Stimulated activated naive CD4-positive, alpha-beta T cell treated with Interleukin-2 at 50 U/mL for 16 hours (primary cell): ENCODE measurements around the gene RPS6KL1.
"Not testable (repeated sequence)": the region's sequence is repeated elsewhere in the genome, so short reads cannot be mapped to it uniquely, and the experiment has no call there.

Experiments
- DNase-seq: peaks from one replicate; lab custom pipeline; 2025; lab: John Stamatoyannopoulos, UW

The RPS6KL1 gene

DNA sequence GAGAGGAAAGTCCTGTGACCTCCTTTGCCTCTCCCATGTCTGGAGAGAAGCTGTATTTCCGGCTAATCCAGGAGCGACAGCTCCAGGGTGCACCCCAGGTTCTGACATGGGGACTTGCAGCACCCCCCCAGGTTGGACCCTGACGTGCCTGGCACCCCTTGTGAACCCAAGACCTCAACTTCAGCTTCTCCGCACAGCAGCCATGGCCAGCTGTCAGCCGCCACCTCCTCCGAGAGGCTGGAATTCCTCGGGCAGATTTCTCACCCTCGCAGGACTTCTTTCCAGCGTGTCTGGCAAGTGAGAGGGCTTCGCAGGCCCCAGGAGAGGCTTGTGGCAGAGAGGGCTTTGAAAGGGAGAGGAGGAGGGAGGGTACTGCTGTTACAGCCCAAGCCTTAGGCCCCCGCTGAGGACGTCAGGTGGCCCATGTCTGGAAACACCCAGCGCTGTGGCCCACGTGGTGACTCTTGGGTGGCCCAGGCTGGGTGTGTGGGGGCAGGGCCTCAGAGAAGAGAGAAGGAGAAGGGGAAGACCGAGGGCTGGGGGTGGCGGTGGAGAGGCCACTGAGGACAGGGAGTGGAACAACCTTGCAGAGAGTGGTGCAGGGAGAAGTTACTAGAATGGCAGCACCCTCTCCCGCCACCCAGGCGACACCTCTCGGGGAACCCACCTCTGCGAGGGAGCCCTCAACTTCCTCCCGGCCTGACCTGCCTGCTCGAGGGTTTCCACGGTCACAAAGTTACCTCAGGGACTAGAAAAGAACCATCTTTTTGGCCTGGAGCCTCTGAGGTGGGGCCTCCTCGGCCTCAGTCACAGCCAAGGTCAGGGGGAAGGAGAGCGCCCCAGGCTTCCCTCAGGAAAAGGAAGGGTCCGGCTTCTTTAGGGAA lies 11.7 kb upstream of the RPS6KL1 start:
- DNase-seq: no peak

DNA sequence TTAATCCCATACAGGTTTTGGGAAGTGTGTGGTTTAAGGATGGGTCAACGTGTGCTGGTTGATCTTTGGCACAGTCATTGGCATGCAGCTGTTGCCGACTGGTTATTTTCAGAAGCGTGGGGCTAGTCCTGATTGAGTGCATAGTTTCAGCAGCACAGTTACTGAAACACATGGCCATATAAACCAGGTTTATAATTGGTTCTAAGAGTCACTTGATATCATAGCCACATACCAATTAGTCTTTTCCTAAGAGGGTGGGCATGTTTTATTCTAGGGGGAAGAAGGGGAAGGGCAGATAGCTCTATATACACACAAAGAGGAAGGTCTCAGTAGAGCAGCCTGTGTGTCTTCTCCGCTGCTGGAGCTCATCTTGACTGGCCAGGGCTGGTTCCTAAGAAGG lies 11.0 kb upstream of the RPS6KL1 start:
- DNase-seq: no peak

DNA sequence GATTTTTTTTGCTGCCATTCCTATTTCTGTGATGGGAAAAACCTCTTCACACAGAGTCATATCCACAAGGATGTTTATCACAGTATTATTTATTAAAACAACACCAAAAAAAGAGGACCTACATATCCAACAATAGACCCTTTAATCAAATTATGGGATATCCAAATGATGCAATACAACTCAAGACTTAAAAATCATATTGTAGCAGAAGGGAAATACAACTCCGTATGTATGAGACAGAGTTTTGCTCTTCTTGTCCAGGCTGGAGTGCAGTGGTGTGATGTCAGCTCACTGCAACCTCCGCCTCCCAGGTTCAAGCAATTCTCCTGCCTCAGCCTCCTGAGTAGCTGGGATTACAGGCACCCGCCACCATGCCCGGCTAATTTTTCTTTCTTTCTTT lies 9.9 kb upstream of the RPS6KL1 start:
- DNase-seq: not testable (repeated sequence)

DNA sequence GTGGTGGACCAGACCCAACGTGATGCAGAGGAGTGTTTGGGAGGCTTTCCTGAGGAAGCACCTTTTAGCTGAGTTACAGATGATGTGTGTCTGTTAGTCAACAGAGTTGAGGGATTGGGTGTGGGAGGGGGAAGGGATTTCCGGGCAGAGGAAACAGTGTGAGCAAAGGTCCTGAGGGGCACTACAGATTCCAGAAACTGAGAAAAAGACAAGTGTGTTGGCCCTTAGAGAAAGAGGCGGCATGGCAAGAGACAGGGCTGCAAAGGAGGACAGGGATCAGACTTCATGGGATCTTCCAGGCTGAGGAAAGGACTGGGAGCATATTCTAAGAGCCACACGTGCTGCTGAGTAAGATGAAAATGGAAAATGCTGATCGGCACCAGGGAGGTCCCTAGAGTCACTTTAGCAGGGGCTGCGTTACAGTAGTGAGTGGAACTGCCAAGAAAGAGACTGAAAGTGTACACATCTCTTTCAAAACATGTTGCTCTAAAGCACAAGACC lies 9.4 kb upstream of the RPS6KL1 start:
- DNase-seq: no peak

DNA sequence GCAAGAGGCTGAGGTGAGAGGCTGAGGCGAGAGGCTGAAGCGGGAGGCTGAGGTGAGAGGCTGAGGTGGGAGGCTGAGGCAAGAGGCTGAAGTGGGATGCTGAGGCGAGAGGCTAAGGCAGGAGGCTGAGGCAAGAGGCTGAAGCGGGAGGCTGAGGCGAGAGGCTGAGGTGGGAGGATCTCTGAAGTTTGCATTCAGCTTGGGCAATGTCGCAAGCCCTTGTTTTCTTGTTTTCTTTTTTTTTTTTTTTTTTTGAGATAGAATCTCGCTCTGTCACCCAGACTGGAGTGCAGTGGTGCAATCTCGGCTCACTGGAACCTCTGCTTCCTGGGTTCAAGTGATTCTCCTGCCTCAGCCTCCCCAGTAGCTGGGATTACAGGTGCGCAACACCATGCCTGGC lies 8.7 kb upstream of the RPS6KL1 start:
- DNase-seq: not testable (repeated sequence)

DNA sequence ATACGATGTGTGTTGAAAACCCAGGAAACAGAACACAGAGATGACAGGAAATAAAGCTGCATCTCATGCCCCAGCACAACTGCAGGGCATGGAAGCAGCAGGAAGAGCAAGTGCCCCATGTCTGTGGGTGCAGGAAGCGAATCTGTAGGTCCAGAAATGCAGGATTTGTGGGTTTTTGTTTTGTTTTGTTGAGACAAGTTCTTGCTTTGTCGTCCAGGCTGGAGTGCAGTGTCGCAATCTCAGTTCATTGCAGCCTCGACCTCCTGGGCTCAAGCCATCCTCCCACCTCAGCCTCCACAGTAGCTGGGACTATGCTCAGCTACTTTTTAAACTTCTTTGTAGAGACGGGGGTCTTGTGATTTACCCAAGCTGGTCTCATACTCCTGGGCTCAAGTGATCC lies 6.2 kb upstream of the RPS6KL1 start:
- no peak for DNase-seq

DNA sequence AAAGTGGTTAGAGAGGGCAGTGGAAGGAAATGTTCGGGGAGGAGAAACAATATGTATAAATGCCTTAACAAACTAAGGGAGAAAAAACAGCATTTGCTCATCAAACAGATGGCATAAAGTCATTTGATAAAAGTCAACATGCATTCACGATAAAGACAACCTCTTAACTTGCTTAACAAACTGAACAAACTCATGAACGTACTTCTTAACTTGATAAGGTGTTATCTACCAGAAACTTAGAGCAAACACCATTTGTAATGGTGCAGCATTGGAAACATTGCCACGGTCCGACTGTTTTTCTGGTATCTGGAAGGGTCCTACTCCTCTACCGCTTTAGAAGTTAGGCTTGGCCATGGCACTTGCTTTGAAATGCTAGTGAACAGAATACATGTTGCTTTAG lies 4.2 kb upstream of the RPS6KL1 start:
- DNase-seq: no peak

DNA sequence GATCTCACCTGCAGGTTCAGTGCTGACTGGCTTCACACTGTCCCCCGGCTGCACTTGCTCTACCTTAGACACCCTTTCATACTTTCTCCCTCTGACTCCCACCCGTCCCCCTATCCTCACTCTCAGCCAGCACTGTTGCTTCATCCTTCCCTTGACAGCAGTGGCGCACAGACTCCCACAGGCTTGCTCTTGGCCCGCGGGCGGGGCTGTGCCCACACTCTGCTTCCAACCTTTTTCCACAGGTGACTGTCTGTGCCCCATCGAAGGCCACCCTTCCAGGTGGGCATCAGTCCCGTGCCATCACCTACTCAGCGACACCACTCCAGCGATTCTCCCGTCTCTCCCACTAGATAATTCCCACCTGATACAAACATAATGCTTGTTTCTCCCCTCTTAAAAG lies 1.0 kb upstream of the RPS6KL1 start:
- no peak for DNase-seq

DNA sequence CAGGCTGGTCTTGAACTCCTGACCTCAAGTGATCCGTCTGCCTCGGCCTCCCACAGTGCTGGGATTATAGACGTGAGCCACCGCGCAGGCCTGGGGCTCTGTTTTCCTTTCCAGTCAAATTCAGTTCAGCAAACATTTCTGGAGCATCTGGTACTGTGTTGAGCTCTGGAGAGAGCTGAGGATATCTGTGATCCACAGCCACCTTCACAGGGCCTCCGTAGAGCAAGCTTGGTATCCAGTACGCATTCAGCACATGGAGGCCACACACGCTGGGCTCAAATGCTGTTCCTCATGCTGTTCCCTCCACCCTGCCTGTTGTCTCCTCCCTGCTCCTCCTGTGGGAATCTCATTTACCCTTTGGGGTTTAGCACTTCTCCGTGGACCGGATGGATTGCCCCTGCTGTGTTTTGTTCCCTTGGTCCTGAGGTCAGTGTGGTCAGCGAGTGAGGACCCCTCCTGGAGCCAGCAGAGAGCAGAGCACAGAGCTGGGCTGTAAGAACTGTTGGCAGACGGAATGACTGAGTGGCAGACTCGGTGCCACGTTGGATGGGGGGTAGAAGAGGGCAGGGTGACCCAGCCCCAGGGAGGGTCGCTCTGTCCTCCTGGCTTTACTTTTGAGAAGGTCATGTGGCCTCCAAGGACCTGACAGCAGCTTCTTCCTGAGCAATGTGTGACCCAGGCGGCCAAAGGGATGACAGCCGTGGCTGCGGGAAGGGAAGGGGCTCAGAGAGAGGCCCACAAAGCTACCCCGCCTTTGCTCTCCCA lies 891 bp downstream of the RPS6KL1 start:
- no peak for DNase-seq

DNA sequence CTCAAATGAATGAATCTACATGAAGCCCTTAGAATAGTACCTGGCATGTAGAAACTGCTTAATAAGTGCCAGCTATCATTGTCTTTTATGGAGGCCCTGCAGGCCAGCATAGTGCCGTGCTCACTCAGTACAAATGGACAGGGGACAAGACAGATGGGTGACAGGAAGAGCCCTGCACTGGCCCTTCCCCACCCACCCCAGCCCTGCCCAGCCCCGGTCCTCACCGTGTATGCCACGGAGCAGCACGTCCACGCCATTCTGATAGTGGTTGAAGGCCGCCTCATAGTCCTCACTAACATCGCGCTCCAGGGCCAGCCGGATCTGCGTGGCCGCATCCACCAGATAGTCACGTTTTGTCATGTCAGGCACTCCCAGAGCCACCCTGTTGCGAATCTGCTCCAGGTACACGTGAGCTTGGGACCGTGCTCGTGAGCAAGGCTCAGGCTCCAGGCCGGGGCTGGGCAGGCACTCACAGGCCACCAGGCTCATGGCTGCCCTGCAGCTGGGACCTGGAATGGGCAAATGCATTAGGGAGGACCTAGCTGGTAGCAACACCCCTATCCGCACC lies 1.9 kb downstream of the RPS6KL1 start:
- DNase-seq: no peak

DNA sequence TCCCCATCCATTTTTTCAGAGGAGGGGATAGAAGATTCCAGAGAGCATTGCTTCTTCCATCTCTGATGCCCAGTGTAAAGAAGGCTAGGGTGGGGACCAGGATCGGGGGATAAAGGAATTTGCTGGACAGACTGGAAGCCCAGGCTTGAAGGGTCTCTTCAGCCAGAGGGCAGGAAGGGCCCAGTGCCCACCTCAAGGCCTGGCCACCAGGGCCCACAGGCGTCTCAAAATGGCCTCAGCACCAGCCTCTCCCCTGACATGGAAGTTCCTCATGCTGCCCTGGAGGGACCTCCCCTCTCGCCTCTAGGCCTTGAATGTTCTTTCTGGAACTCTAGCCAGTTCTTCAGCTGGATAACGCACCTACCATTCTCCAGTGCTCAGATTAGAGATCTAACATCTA lies 2.8 kb downstream of the RPS6KL1 start:
- no peak for DNase-seq

DNA sequence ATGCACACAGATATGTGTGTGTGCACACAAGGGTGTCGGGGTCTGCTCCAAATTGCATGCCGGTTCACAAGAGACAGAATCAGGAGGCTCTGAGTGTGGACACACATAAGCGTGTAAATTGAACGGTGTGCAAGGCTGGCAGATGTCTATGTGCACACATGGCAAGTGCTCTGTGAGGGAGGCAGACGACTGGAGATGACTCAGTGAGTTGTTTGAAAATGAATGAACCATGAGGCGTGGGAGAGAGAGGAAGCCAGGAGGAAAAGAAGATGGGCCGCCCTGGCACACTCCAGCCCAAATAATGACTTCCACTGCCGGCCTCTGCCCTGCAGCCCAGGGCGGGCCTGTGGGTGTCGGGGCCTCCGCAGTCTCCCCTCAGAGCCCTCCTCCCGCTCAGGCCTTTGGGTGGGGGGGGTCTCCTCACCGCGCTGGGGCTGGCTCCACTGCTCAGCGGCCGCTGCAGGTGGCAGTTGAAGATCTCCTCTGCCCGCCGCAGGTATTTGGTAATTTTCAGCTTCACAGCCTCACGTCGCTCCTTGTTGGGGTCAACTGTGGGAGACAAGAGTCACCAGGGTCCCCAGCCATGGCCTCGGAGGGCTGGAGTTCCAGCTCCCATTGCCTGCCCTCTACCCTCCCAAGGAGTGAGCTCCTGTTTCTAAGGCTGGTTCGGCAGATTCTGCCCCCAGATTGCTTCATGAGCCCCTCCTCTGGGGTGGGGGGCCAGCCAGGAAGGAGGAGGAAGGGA lies 3.5 kb downstream of the RPS6KL1 start:
- DNase-seq: no peak

DNA sequence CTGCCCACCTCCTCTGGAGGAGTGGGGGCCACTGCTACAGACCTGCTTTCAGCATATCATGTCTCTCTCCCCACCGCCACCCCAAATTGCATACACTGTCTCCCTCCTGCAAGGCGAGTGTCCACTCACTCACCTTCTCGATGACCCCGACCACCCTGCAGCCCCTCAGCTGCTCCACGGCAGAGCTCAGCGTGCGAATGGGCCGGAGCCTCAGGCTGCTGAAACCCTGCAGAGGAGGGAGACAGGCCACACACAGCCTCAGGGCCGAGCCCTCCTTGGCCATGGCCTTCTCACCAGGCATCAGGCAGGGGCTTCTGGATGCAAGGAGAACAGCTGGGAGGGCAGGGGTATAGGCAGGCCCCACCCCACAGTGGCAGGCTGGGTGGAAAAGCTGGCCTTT lies 4.7 kb downstream of the RPS6KL1 start:
- no peak for DNase-seq

DNA sequence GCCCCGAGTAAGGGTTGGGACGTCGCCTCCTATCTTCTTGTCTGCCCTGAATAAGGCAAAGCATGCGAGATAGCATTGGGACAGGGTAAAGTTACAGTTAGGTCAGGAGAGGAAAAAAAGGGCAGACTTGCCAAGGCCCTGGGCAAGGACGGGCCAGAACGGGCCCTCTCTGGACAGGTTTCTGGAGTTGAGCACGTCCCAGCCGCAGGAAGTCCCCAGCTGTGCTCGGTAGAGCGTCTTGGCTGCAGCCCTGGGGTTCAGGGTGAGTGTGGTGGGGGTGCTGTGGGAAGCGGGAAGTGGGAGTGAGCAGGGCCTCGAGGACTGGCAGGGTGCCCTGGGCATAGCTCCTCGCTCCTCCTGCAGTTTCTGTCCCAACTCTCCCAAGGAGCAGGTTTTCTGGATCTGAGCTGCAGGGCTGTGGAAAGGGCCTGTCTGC lies 5.4 kb downstream of the RPS6KL1 start:
- DNase-seq: no peak

DNA sequence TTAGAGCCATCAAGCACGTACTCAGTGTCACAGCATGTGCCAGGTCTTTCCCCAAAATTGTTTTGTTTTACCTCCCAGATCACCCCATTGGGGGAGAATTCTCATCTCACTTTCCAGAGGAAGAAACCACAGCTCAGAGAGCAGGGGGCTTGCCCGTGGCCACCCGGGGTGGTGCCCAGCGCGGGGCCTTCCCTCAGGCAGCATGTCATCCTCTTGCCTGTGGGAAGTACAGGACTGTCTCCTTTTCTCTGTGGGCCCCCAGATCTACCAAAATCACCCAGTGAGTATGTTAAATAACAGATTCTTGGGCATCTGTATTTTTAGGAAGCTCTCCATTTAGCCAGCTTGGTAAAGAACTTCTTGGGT lies 5.9 kb downstream of the RPS6KL1 start:
- no peak for DNase-seq

DNA sequence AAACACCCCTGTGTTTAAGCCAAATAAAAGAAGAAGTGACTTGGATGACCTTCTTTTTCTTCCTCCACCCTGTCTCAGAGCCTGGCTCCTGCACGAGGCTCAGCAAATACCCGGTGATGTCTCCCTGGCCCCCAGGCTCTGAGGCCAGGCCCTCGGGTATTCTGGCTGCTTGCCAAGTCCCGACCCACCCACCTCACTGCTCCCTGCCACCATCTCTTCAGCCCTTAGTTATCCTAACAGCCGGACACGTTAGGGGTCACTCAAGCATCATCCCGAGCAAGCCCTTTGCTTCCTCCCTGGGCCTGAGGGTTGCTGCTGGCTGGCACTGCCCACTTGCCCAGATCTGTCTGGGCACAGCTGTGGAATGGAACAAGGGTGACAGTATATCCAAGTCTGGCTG lies 7.2 kb downstream of the RPS6KL1 start:
- DNase-seq: no peak

DNA sequence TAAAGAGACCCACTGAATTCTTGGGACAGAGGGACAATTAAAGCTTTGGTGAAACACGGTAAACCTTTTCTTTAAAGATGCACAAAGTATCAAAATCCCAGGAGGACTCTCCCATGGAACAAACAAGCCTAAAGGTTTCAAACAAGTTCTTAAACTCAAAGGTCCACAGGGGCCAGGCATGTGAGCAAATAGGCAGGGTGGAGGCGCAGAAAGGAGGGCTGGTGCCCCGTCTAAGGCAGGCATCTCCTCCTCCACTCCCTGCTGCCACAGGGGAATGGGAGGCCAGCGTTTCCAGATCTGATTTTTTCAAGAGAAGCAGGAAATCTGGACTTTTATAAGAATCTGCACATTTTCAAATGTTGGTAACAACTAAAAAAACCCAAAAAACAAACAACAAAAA lies 7.6 kb downstream of the RPS6KL1 start:
- DNase-seq: no peak

DNA sequence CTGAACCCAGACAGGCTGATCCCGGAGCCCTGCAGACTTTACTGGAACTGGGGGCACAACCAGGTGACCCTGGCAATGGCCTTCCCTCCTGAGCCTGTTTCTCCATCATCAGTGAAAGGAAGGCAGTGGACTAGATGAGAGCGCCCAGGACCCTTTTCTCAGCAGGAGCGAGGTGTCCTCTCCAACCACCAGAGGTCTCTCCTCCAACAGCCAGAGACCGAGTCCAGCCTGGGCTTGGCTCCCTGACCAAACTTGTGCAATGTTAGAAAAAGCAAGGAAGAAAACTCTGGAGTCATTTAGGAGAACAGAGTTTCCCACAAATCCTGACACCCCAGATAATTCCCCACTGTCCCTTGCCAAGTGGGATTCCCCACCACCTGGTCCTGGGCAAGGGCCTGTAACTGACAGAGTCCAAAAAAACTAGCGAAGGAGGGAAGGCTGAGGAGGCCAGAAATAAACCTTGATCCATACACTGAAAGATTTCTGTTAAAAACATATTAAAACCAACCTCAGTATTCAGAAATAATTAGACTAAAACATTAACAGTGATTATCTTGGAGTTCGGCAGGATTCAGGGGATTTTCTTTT lies 9.0 kb downstream of the RPS6KL1 start:
- no peak for DNase-seq

DNA sequence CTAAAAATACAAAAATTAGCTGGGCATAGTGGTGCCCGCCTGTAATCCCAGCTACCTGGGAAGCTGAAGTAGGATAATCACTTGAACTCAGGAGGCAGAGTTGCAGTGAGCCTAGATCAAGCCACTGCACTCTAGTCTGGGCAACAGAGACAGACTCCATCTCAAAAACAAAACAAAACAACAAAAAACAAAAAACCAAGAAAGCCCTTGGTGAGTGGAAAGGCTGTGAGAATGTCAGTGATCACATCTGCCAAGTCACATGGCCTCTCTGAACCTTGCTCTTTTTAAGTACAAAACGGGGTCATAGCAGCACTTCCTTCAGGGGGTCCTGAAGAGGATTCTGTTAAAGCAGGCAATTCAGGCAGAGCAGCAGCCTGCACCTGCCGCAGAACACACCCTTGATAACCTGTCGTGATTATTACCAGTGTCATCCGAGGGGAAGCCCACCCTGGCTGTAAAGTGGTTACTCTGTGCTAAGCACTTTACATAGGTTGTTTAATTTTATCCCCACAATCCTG lies 9.6 kb downstream of the RPS6KL1 start:
- no peak for DNase-seq

DNA sequence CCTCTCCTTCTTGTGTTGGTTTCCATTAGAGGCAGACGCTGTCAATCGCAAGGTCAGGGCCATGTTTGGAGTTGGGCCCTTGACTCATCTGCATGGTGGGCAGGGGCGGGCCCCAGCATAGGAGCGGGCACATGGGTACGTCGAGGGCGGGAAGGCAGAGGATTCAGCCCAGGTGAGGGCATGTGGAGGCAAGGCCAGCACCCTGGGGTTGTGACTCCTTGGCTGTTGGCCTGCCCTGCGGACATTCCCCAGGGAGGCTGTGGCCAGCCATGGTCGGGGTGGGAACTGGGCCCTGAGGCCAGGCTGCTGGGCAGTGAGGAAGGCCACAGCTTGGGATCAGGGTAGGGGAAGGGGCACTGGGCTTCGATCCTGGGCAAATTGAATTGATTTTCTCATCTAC lies 10.3 kb downstream of the RPS6KL1 start:
- DNase-seq: no peak

DNA sequence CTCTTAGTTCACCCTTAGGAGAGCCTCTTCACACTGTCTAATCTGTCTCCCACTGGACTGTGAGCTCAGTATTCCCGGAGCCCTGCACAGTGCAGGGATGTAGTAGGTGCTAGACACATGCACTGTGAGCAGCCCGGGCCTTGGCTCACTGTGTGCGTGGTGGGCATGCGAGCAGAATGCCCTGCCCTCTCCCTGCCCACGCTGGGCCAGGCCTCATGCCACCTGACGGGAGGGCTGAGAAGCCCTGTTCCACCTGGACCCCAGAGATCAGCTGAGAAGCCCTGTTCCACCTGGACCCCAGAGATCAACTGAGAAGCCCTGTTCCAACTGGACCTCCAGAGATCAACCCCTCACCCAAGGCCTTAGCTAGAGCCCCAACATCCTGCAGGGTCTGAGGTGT lies 10.9 kb downstream of the RPS6KL1 start:
- no peak for DNase-seq

DNA sequence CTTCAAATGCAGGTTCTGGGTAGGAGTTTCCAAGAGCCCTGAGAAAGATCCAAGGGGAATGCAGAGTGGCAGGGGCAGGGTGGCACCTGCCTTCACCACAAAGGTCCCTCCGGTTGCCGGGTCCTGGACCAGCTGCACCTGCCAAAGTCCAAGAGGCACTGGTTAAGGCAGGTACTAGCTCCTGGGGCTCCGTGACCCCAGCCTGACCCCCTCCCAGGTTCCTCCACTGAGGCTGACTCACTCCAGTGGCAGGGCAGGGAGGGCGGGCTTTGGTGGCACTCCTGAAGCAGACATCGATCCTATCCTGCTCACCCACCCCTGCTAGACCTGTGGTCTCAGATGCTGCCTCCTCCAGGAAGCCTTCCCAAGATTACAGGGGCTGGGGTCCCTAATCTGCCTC lies 11.4 kb downstream of the RPS6KL1 start:
- DNase-seq: no peak
